ENCODE measurements around the gene GRID2IP.
"Not testable (repeated sequence)": the region's sequence is repeated elsewhere in the genome, so short reads cannot be mapped to it uniquely, and the experiment has no call there.

Gene GRID2IP

DNA sequence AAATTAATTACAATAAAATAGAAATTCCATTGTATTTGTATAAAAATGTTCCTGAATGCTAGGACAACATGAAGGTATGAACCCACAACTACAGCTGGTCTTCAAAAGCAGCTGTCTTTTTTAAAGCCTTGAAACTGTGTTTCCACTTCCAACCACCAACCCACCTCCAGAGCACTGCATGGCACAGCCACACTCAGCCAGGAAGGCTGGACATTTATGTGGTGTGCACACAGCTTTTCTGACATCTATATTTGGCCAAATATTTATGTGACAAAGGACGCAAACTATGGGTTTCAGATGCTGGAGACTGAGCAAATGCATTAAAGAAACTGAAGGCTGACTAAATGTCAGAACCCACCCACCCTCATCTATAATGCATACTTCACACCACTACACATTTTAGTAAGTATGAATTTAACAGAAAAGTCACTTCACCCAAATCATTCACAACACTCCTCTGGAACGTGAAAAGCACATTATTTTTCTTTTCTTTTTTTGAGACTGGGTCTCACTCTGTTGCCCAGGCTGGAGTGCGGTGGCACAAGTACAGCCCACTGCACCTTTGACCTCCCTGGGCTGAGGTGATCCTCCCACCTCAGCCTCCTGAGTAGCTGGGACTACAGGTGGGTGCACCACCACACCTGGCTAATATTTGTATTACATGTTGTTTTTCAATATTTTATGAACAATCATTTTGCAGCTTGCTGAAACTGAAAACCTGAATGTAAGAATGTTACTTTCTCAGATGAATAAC is 75.7 kb downstream of the GRID2IP start:
- H3K4me1 Mint-ChIP-seq, result peaks cover 47% of the 10 kb centered on the region
- no peak overlapping the region for H3K27ac Mint-ChIP-seq
- no peak for ATAC-seq
- no peak overlapping the region for H3K4me3 Mint-ChIP-seq
- no peaks in the 10 kb centered on the region for H3K27me3 Mint-ChIP-seq
- no peak for DNase-seq
- no peaks in the 10 kb centered on the region for H3K9me3 Mint-ChIP-seq
- H3K36me3 Mint-ChIP-seq (ENCODE audit: low read depth), result peaks cover 20% of the 10 kb centered on the region

DNA sequence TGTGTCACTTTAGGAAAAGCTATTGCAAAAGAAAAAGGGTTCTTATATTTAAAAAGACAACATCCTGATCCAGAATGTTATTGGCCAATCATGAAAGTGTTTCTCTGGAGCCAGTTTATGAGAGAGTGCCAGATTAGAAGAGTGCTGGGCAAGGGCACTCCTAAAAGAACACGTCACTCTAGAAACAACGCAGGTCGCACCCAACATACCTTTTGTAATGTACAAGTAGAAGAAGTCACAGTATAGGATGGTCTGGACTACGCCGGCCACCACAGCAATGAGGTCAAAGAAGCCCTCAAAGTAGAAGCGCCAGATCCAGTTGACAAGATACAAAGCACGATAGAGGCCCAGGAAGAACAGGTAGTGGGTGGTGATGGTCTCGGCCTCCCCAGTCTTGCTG is 85.4 kb downstream of the GRID2IP start:
- H3K4me3 Mint-ChIP-seq, result no peak overlapping the region
- H3K27ac Mint-ChIP-seq, result no peak overlapping the region
- H3K27me3 Mint-ChIP-seq, result no peaks in the 10 kb centered on the region
- no peaks in the 10 kb centered on the region for H3K4me1 Mint-ChIP-seq
- DNase-seq (no peak), ATAC-seq (no peak)
- no peaks in the 10 kb centered on the region for H3K9me3 Mint-ChIP-seq
- peaks cover 49% of the 10 kb centered on the region for H3K36me3 Mint-ChIP-seq (ENCODE audit: low read depth)

DNA sequence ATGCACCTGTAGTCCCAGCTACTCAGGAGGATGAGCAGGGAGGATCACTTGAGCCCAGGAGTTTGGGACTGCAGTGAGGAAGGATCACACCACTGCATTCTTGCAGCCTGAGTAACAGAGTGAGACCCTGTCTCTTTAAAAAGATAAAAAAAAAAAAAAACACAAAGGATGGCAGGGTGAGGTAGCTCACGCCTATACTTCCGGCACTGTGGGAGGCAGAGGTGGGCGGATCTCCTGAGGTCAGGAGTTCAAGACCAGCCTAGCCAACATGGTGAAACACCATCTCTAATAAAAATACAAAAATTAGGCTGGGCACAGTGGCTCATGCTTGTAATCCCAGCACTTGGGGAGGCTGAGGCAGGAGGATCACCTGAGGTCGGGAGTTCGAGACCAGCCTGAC is 87.7 kb downstream of the GRID2IP start:
- not testable (repeated sequence) for H3K4me3 Mint-ChIP-seq, H3K9me3 Mint-ChIP-seq, H3K4me1 Mint-ChIP-seq, H3K27me3 Mint-ChIP-seq, DNase-seq, ATAC-seq, H3K27ac Mint-ChIP-seq
- H3K36me3 Mint-ChIP-seq (ENCODE audit: low read depth), result peaks cover 40% of the 10 kb centered on the region

DNA sequence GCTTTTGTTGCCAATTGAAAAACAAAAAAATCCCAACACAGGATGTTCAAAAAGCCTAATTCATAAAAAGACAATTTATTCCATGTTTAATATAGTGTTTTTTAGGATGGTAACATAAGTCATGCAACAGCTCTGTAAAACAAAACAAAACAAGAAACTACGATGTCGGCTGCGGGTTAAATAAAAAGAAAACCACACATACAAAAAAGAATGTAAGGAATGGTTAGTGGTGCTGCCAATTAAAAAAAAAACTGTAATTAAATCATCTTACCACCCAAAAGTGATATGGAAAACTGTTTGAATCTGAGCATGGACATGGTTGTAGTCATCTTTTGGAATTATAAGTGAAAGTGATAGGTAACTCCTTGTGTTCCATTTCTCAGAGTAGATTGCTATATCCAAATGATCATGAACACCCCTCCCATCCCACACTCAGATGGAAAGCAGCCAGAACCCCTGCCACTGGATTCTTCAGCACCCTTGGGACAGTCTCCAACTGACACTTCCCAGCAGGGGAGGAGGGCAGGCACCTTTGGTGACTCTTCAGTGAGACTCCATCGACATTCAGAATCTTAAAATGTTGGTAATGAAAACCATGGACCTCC is 89.2 kb downstream of the GRID2IP start:
- no peak overlapping the region for H3K27ac Mint-ChIP-seq
- H3K27me3 Mint-ChIP-seq, result no peaks in the 10 kb centered on the region
- ATAC-seq, result no peak
- H3K36me3 Mint-ChIP-seq (ENCODE audit: low read depth), result peaks cover 29% of the 10 kb centered on the region
- peaks cover 6% of the 10 kb centered on the region for H3K4me1 Mint-ChIP-seq
- no peak for DNase-seq
- no peaks in the 10 kb centered on the region for H3K9me3 Mint-ChIP-seq
- H3K4me3 Mint-ChIP-seq, result no peak overlapping the region

DNA sequence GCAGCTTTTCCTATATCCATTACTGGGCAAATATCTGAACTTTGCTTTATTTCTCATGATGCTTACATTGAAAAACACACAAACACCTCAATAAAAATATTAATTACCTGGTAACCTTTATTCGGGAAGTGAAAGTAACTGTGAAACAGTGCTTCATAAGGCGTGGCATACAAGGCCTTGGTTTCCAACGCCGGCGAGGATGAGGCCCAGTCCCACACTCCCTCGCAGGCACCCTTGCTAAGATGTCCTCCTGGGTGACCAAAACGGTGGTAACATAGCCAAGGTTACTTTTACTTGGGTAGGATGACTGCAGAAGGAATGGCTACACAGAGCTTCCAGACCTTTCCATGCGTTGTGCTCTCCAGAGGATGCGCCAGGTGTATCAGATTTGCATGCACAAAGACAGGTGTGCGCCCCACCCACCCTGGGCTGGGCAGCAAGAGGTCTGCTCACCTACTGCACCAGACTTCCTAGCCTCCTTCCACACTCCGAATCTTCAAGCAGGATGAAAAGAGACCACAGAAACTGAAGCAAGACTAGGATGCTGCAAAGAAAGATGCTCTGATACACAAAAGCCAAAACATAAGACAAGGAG is 90.2 kb downstream of the GRID2IP start:
- H3K27me3 Mint-ChIP-seq, result no peaks in the 10 kb centered on the region
- no peak overlapping the region for H3K4me3 Mint-ChIP-seq
- no peak for ATAC-seq
- H3K4me1 Mint-ChIP-seq, result peaks cover 6% of the 10 kb centered on the region
- H3K27ac Mint-ChIP-seq, result no peak overlapping the region
- no peak for DNase-seq
- no peaks in the 10 kb centered on the region for H3K9me3 Mint-ChIP-seq
- peaks cover 19% of the 10 kb centered on the region for H3K36me3 Mint-ChIP-seq (ENCODE audit: low read depth)

DNA sequence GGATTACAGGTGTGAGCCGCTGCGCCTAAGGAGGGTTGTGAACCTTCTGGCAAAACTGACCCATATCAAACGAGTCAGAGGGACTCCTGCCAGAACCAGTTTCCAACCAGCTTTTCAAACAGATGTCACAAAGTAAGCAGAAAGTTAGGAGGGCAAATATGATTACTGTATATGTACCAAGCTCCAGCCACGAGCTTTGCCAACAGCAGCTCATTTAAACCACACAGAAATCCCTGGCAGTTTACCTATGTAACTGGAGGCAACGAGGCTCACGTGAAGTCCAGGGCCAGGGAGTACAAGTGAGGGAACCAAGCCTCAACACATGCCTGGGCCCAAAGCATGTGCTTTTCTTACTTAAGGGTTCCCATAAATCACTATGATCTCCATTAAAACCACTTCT is 91.0 kb downstream of the GRID2IP start:
- no peak overlapping the region for H3K27ac Mint-ChIP-seq
- no peak for ATAC-seq

DNA sequence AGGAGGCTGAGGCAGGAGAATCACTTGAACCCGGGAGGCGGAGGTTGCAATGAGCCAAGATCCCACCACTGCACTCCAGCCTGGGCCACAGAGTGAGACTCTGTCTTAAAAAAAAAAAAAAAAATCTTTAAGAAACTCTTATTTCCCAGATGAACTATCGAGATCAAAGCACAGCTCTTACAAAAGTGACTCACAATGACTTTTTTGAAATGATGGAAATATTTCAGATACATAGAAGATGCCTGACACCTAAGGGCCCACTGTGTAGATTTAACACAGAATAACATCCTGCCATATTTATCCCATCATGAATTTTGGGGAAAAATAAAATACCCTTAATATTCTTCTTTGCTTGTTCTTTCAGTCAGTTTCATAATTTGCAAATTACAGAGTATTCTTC is 92.6 kb downstream of the GRID2IP start:
- peak; percentile 78 for ATAC-seq
- H3K27ac Mint-ChIP-seq; DNase-seq; H3K4me3 Mint-ChIP-seq; H3K27me3 Mint-ChIP-seq; H3K4me1 Mint-ChIP-seq; H3K36me3 Mint-ChIP-seq (ENCODE audit: low read depth); H3K9me3 Mint-ChIP-seq: not testable (repeated sequence)

More for the DNA sequence above, 91.0 kb downstream of the GRID2IP start:
- Mint-ChIP-seq H3K4me3 (no peak overlapping the region), H3K9me3 (no peaks in the 10 kb centered on the region), H3K27me3 (no peaks in the 10 kb centered on the region), H3K36me3 (ENCODE audit: low read depth) (peaks cover 11% of the 10 kb centered on the region), H3K4me1 (peaks cover 6% of the 10 kb centered on the region)
- DNase-seq, result no peak

DNA sequence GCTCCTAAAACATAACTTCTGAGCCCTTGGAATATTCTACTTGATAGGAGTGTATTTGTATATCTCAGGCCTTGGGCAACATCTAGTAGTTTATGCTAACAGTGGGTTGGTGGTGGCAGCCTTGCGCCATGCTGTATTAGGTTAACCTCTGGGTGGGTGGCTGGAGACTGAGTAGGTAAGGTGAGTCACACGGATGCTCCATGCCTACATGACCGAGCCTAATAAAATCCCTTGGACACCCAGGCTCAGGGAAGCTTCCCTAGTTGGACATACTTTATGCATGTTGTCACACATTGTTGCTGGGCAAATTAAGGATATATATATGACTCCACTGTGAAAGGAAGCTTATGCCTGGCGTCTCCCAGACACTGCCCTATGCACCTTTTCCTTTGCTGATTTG is 97.5 kb downstream of the GRID2IP start:
- Mint-ChIP-seq H3K27ac (no peak overlapping the region), H3K9me3 (no peaks in the 10 kb centered on the region), H3K27me3 (no peaks in the 10 kb centered on the region), H3K4me3 (no peak overlapping the region), H3K4me1 (peaks cover 7% of the 10 kb centered on the region), H3K36me3 (ENCODE audit: low read depth) (no peaks in the 10 kb centered on the region)
- no peak for DNase-seq
- ATAC-seq, result no peak

DNA sequence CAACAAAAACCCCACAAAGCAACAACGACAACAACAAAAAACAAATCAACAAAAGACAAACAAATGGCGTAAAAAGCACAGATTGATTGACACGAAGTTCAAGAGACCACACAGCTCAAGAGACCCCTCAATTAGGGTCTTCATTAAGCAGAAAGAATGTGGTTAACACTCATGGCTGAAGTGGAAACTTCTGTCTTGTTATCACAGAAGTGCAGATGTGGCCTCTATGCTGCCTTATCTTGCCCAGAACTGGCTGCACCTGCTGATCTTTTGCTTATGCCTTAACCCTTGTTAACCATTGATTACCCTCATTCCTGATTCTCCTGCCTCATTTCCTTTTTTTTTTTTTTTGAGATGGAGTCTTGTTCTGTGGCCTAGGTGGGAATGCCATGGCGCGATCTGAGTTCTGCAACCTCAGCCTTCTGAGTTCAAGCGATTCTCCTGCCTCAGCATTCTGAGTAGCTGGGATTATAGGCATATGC is 100.0 kb downstream of the GRID2IP start:
- DNase-seq (no peak), ATAC-seq (no peak)
- no peak overlapping the region for H3K4me3 Mint-ChIP-seq
- no peak overlapping the region for H3K27ac Mint-ChIP-seq
- peaks cover 24% of the 10 kb centered on the region for H3K4me1 Mint-ChIP-seq
- no peaks in the 10 kb centered on the region for H3K9me3 Mint-ChIP-seq
- peaks cover 3% of the 10 kb centered on the region for H3K36me3 Mint-ChIP-seq (ENCODE audit: low read depth)
- H3K27me3 Mint-ChIP-seq, result no peaks in the 10 kb centered on the region

DNA sequence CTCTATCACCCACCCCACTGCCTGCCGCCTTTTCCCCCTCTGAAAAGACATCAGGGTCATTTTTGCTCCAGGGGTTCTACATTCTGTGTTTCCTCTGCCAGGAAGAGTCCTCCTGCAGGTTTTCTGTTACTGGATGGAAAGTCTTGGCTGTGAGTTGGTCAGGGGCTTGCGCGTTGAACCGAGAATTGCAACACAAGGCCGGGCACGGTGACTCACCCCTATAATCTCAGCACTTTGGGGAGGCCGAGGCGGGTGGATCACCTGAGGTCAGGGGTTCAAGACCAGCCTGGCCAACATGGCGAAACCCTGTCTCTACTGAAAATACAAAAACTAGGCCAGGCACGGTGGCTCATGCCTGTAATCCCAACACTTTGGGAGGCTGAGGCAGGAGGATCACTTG is 100.7 kb downstream of the GRID2IP start:
- not testable (repeated sequence) for H3K27me3 Mint-ChIP-seq; H3K27ac Mint-ChIP-seq; H3K9me3 Mint-ChIP-seq; ATAC-seq; H3K4me3 Mint-ChIP-seq; H3K36me3 Mint-ChIP-seq (ENCODE audit: low read depth); DNase-seq
- H3K4me1 Mint-ChIP-seq, result peaks cover 29% of the 10 kb centered on the region

DNA sequence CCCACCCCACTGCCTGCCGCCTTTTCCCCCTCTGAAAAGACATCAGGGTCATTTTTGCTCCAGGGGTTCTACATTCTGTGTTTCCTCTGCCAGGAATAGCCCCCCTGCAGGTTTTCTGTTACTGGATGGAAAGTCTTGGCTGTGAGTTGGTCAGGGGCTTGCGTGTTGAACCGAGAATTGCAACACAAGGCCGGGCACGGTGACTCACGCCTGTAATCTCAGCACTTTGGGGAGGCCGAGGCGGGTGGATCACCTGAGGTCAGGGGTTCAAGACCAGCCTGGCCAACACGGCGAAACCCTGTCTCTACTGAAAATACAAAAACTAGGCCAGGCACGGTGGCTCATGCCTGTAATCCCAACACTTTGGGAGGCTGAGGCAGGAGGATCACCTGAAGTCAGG is 101.4 kb downstream of the GRID2IP start:
- H3K36me3 Mint-ChIP-seq (ENCODE audit: low read depth), result peaks cover 14% of the 10 kb centered on the region
- H3K27ac Mint-ChIP-seq, ATAC-seq, H3K9me3 Mint-ChIP-seq, H3K27me3 Mint-ChIP-seq, H3K4me3 Mint-ChIP-seq: not testable (repeated sequence)
- peaks cover 35% of the 10 kb centered on the region for H3K4me1 Mint-ChIP-seq
- DNase-seq, result peak; percentile 10

DNA sequence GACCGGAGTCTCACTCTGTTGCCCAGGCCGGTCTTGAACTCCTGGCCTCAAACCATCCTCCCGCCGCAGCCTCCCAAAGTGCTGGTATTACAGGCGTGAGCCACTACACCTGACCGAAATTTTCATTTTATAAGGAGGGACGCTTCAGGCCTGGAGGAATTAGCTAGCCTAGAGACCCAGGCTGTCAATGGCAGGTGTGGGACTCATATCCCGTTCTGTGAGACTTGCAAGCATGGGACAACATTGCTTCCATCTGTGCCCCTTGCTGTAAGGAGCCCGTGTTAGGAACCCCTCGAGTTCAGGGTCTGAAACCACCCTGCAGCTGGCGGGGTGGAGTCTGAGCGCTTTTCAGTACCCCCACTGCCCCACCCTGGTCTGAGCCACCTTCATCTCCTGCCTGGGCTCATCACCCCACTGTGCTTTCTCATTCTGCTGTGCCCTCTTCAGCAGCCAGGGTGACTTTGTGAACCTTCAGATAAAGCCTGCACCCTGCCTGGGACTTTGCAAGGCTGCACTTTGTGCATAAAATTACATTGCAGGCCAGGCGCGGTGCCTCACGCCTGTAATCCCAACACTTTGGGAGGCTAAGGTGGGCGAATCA is 102.2 kb downstream of the GRID2IP start:
- H3K27me3 Mint-ChIP-seq, result no peaks in the 10 kb centered on the region
- DNase-seq, result no peak
- ATAC-seq, result no peak
- no peak overlapping the region for H3K27ac Mint-ChIP-seq
- H3K36me3 Mint-ChIP-seq (ENCODE audit: low read depth), result peaks cover 22% of the 10 kb centered on the region
- H3K4me1 Mint-ChIP-seq, result peaks cover 38% of the 10 kb centered on the region
- peak overlapping the region; percentile 94 for H3K4me3 Mint-ChIP-seq
- H3K9me3 Mint-ChIP-seq, result no peaks in the 10 kb centered on the region

DNA sequence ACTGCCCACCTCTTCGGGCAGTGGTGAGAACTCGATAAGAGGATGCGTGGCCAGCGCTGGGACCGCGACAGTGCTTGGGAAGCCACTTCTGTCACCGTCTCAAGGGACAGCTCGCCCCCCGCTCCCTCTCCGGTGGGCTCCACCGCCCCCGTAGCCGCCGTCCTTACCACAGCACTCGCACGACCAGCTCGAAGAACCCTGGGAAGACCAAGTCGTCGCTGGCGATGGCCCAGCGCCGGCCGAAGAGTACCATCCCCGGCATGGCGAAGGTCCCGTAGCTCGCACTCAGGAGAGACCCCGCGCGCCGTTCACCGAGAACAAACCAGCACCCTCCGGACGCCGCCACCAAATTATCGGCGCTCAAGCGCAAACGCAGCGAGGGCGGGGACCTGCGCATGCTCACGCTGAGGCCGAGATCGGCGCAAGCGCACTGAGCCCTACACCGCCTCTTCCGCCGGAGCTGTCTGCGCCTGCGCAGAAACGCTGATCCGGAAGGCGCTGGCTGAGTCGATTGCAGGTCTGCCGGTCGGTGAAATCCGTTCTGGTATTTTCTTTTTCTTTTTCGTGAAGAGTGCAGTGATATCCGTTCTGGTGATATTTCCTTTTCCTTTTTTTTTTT is 103.6 kb downstream of the GRID2IP start, which contains the start of gene DAGLB:
Gene DAGLB, minus strand, starts transcription at position 374 of the 619 bp plus-strand sequence. Its CDS starts 112 bp downstream, at position 262.
- H3K4me3 Mint-ChIP-seq, result peak within 1 kb of the TSS; percentile 94
- peaks cover 43% of the 10 kb centered on the region for H3K4me1 Mint-ChIP-seq
- DNase-seq (peak; percentile 98), ATAC-seq (peak; percentile 89)
- peak within 1 kb of the TSS; percentile 95 for H3K27ac Mint-ChIP-seq
- no peaks in the 10 kb centered on the region for H3K9me3 Mint-ChIP-seq
- peaks cover 31% of the 10 kb centered on the region for H3K36me3 Mint-ChIP-seq (ENCODE audit: low read depth)
- H3K27me3 Mint-ChIP-seq, result no peaks in the 10 kb centered on the region

Data from activated naive CD8-positive, alpha-beta T cell treated with anti-CD3 and anti-CD28 coated beads, Interleukin-2, amount 50 U/mL, for 24 hours (primary cell).